ENCODE results near the gene P4HA1.
"Not testable (repeated sequence)": the region's sequence is repeated elsewhere in the genome, so short reads cannot be mapped to it uniquely, and the experiment has no call there.

GRCh38 chr10:73036285-73036684 is 60.4 kb downstream of the P4HA1 start:
- not testable (repeated sequence) for TF ChIP-seq POLR2A, POLR2AphosphoS5 (IDR thresholded peaks at IDR 0.05; ENCODE audit: low read depth, low read length)
